ENCODE results near the gene TNFSF10.
"Not testable (repeated sequence)": the region's sequence is repeated elsewhere in the genome, so short reads cannot be mapped to it uniquely, and the experiment has no call there.

TNFSF10 gene

GRCh38 chr3:172518929-172519640 lies 4.1 kb downstream of the TNFSF10 start:
- in situ Hi-C loops (cut with MboI; ENCODE audit: low sequenced_read_pairs), result no loop called here

- in situ Hi-C loops (cut with MboI; ENCODE audit: low sequenced_read_pairs), result no loop called here
Measured at GRCh38 chr3:172517859-172518466, 5.3 kb downstream of the TNFSF10 start.

- in situ Hi-C loops (cut with MboI; ENCODE audit: low sequenced_read_pairs), result no loop called here
Measured at GRCh38 chr3:172516318-172517214, 6.7 kb downstream of the TNFSF10 start.

- in situ Hi-C loops (cut with MboI; ENCODE audit: low sequenced_read_pairs), result no loop called here
Measured at GRCh38 chr3:172515130-172515918, 7.9 kb downstream of the TNFSF10 start.

- in situ Hi-C loops (cut with MboI; ENCODE audit: low sequenced_read_pairs), result no loop called here
Measured at GRCh38 chr3:172514678-172515077, 8.6 kb downstream of the TNFSF10 start.

GRCh38 chr3:172513488-172513887 lies 9.7 kb downstream of the TNFSF10 start:
- in situ Hi-C loops (cut with MboI; ENCODE audit: low sequenced_read_pairs), result no loop called here

GRCh38 chr3:172511783-172512762 lies 11.2 kb downstream of the TNFSF10 start:
- in situ Hi-C loops (cut with MboI; ENCODE audit: low sequenced_read_pairs), result no loop called here

GRCh38 chr3:172506094-172506493 lies 17.1 kb downstream of the TNFSF10 start:
- in situ Hi-C loops (cut with MboI; ENCODE audit: low sequenced_read_pairs), result no loop called here

- in situ Hi-C loops (cut with MboI; ENCODE audit: low sequenced_read_pairs), result no loop called here
Measured at GRCh38 chr3:172501540-172501939, 21.7 kb downstream of the TNFSF10 start.

GRCh38 chr3:172490198-172490669 lies 33.0 kb downstream of the TNFSF10 start:
- in situ Hi-C loops (cut with MboI; ENCODE audit: low sequenced_read_pairs), result not testable (repeated sequence)

- in situ Hi-C loops (cut with MboI; ENCODE audit: low sequenced_read_pairs), result no loop called here
Measured at GRCh38 chr3:172478116-172478515, 45.1 kb downstream of the TNFSF10 start.

GRCh38 chr3:172476347-172476746 lies 46.9 kb downstream of the TNFSF10 start:
- in situ Hi-C loops (cut with MboI; ENCODE audit: low sequenced_read_pairs), result no loop called here

- in situ Hi-C loops (cut with MboI; ENCODE audit: low sequenced_read_pairs), result no loop called here
Measured at GRCh38 chr3:172475703-172476102, 47.5 kb downstream of the TNFSF10 start.

- in situ Hi-C loops (cut with MboI; ENCODE audit: low sequenced_read_pairs), result no loop called here
Measured at GRCh38 chr3:172471903-172472302, 51.3 kb downstream of the TNFSF10 start.

GRCh38 chr3:172470588-172470987 lies 52.6 kb downstream of the TNFSF10 start:
- in situ Hi-C loops (cut with MboI; ENCODE audit: low sequenced_read_pairs), result no loop called here

- in situ Hi-C loops (cut with MboI; ENCODE audit: low sequenced_read_pairs), result no loop called here
Measured at GRCh38 chr3:172467170-172467824, 55.9 kb downstream of the TNFSF10 start.

GRCh38 chr3:172466553-172467130 lies 56.6 kb downstream of the TNFSF10 start:
- in situ Hi-C loops (cut with MboI; ENCODE audit: low sequenced_read_pairs), result no loop called here

GRCh38 chr3:172465281-172465680 lies 57.9 kb downstream of the TNFSF10 start:
- in situ Hi-C loops (cut with MboI; ENCODE audit: low sequenced_read_pairs), result no loop called here

- in situ Hi-C loops (cut with MboI; ENCODE audit: low sequenced_read_pairs), result no loop called here
Measured at GRCh38 chr3:172464306-172464705, 58.9 kb downstream of the TNFSF10 start.
